HG03064 (cell line): ENCODE data around the gene FTO.

Experiments used
- ATAC-seq: cut with Tn5 transposase; IDR thresholded peaks from one replicate; pipeline ENCODE4 v1.9.1; 2021; ENCODE audit warnings: low read depth; ENCODE audit not compliant: unreplicated experiment

Gene FTO

DNA sequence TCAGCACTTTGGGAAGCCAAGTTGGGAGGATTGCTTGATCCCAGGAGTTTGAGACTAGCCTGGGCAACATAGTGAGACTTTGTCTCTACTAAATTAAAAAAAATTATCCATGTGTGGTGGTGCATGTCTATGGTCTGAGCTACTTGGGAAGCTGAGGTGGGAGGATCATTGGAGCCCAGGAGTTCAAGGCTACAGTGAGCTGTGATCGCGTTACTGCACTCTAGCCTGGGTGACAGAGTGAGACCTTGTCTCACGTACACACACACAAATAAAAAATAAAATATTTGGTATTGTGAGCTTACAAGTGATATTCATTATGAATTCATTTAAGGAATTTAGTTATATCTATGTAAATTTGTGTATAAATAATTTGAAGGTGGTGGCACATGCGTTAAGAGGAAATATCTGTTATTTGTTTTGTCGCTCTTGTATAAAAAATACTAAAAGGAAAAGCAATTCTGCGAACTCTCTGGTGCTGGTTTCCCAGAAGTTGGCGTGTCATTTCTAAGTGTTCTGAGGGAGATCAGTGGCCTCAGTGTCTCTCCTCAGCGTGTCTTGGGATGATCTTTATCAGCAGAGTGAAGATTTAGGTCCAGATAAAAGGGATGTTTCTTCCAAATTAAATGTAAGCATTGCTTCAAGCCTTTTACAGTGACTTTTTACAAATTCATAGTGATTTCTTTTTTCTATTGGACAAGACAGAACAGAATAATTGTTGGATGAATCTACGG is 187.6 kb downstream of the FTO start:
- no peak for ATAC-seq

DNA sequence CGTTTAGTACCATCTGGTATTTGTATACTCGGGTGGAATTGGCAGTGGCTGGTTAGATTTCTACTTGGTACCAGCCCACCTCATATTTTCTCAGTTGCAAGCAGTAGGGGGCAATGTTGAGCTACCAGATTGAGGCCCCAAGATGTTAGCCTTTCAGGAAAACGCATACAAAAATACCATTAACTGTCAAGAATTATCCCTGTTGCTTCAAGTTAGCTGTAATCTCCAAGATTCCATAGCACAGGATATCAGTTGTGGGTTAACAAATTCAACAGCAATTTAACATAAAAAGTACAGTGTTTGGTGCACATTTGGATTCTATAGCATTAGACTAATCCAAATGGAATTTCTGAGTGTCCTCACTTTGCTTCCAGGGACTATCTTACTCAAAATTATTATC is 188.2 kb downstream of the FTO start:
- ATAC-seq: no peak

DNA sequence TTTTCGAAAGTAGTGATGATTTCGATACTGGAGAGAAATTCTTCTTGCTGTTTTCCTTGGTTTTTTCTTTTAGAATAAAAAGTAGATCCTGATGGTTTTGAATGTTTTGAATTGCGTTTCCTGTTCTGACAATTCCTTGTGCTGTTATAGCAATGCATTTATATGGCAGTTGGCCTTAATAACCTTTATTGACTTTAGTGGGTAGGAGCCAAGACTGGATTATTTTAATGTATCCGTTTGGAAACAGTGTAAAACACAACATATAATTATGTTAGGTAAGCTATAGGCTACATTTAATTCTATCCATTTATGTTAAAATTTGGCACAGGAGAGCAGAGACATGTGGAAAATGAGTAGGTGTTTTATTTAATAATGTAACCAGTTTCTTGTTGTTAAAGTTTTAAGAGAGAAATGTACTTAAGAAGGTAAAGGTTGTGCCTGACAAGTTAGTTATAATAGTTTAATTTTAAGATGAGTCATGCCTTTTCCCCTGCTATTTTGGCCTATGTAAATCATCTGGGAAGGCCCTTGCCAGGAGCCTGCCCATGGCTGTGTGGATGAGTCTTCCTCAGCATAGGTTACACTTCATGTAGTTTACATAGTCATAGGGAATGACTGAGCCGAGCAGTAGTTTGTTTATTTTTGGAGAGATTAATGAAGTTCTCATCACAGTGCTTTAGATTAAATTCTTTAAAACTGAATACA is 189.9 kb downstream of the FTO start:
- no peak for ATAC-seq

- no peak for ATAC-seq
Measured at GRCh38 chr16:53894686-53895085, 190.7 kb downstream of the FTO start.

GRCh38 chr16:53895433-53895832 is 191.5 kb downstream of the FTO start:
- no peak for ATAC-seq

DNA sequence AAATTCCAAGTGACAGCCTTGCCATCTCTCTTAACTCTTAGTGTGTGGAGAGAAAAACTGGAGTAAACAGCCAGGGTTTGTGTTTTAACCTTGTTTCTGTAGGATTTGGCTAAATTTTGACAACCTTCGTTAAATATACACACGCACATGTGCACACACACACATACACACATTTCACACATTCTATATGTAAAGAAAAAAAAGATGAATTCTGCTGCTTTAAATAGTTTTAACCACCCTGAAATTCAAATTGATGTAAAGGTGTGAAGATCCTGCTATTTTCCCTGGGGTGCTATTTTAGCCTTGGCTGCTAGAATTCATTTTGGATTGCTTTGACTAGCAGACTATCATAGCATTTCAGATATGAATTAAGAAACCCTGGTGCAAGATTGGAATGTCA is 191.9 kb downstream of the FTO start:
- ATAC-seq: no peak

DNA sequence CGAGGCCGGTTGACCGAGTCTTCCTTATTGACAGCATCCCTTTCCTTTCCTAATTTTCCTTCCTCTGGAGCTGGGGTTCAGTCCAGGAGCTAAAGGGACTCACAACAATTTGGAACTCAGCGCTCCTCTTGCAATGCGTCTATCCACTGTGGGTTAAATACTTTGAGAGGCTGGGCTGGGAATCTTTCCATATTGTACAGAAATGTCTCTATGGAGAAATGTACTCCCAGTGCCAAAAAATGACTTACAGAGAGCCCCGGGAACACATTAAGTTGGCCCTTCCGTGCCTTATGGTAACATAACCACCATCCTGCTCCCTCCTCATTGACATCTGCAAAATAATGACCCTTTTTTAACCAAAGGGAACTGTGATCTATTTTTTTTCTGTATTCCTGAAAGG is 192.8 kb downstream of the FTO start:
- no peak for ATAC-seq

DNA sequence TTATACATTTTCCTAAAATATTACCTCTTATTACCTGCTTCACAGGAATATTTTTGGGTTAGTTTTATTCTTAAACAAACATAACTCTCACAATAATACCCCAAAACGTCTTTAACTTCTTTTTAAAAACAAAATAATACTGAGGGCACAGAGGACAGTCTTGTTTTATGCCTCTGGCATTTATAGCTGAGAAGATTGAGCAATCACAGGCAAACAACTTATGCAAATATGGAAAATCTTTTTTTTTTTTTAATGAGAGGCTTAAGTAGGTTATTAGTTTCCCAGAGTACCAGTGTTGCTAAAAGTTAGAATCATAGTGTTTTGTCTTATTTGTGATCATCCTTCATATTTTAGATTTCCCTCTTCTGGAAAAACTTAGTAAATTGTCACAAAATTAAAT is 195.0 kb downstream of the FTO start:
- ATAC-seq: no peak

DNA sequence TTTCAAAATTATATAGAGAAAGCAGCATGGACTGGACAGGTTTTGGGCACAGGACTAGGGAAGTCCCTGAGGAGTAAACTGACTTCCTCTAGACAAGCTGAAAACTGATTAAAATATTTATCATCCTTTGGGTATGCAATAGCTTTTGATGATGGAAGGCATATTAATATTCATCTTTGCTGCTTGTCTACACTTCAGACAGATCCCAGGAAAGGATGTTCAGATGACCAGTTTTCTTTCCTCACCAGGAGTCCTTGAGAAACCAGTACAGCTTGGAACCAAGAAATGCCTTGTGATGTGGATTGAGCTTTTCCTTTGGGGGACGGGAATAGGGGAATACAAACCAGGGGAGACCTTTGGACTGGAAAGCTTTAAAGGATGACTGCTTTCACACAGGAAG is 195.5 kb downstream of the FTO start:
- no peak for ATAC-seq

- ATAC-seq: no peak
Measured at GRCh38 chr16:53900667-53901066, 196.7 kb downstream of the FTO start.

- ATAC-seq: no peak
Measured at GRCh38 chr16:53901408-53901807, 197.5 kb downstream of the FTO start.

DNA sequence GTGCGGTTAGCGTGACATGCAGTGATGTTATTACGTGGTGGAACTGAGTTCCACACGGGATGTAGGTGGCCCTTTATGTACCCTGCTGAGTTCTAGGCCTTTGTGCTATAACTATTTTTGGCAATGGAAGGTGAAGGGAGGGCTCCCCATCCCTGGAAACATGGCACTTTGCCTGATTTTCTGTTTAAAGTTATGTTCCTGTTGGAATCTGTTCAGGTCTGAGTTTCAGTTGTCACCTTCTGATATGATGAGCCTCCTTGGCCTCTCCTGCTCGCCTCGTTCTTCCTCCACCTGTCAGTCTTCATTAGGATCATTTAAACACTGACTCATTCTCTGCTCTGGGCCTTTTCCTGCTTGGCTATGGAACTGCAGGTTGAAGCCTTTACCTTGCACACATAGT is 200.6 kb downstream of the FTO start:
- no peak for ATAC-seq

DNA sequence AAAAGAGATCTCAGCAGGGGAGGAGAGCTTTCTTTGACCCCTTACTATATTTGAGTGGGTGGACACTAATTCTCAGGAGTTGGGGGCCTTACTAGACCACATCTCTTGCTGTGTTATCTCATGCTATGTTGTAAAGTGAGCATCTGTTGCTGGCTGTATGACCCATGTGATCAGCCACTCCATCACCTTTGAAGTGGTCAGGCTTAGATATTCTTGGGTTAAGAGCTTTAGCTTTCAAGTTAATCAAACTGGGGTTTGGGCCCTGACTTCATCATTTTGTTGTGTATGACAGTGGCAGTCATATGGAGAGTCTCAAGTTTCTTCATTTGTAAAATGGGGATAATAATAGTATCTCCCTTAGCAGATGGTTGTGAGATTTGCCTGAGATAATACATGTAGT is 201.1 kb downstream of the FTO start:
- ATAC-seq: no peak

- ATAC-seq: no peak
Measured at GRCh38 chr16:53908731-53909130, 204.8 kb downstream of the FTO start.

DNA sequence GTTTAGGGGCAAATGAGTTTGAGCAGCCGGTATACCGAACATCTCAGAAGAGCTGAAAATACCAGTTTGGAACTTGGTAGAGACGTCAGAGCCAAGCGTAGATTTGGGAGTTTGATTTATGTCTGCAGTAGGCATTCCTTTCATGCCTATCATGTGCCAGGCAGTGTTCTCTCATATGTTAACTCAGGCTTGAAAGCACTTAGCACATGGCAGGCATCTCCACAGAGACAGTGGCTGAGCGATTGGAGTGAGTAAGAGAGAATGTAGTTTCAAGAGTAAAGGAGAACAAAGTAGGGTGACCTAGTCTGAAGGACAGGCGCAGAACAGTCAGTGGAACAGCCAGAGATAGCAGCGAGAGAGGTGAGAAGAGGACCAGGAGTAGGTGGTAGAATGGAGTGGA is 207.0 kb downstream of the FTO start:
- ATAC-seq: no peak

DNA sequence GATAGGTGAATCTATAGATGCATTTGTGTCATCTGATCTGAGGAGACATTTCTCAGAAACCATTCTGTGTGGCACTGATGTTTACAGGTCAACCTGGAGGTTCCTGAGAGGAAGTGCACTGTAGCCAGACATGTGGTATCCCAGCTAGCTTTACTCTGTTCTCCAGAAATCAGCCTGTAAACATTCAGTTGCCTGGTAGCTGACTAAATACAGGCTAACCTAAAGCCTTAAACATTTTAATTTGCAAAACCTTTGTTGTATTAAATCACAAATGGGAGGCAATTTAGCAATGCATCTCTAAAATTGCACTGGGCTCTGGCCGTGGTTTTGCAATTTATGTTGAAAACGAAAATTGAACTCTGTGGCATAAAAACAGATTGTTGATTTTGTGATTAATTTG is 207.6 kb downstream of the FTO start:
- no peak for ATAC-seq

DNA sequence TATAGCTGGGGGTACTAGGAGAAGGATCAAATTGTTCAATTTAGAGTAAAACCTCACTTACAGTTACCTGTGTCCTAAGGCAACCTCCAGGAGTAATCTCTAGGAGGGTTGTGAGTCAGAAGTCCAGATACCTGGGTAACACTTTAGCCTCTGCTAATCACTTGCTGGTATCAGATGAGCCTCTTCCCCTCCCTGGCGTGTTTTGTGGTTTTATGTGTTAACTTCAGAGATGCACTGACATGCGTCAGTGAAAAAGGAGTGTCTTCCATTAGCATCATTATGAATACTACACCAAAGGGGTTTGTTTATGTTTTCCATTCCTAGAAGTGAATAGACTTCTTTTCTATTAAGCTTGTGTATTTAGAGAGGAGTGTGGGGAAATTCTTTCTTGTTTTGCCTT is 208.2 kb downstream of the FTO start:
- ATAC-seq: no peak

DNA sequence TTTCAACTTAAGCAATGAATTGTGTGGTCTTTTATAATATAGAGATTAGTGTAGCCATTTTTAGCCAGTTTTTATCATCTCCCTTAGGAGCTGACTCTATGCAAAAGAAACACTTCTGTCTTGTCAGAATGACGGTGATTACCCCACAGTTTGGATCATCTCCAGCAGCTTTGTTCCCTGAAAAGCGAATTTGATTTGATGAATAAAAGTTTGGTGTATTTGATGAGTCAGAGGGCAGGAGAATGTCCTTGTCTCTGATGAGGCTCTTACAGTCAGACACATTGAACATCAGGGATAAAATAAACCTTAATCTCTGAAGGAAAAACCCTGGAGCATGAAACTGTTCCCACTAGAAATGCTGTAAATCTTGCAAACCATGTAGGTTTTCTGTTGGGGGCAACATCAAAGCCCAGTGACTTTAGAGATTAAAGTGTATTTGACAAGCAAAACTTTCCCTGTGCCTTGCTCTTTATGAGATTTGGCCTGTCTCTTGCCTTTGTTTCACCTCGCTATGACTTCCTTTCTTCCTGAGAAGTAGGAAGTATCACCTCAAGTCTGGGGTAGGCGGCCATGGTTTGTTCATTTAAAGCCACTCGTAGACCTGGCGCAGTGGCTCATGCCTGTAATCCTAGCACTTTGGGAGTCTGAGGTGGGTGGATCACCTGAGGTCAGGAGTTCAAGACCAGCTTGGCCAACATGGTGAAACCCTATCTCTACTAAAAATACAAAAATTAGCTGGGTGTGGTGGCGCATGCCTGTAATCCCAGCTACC is 209.3 kb downstream of the FTO start:
- ATAC-seq: no peak

DNA sequence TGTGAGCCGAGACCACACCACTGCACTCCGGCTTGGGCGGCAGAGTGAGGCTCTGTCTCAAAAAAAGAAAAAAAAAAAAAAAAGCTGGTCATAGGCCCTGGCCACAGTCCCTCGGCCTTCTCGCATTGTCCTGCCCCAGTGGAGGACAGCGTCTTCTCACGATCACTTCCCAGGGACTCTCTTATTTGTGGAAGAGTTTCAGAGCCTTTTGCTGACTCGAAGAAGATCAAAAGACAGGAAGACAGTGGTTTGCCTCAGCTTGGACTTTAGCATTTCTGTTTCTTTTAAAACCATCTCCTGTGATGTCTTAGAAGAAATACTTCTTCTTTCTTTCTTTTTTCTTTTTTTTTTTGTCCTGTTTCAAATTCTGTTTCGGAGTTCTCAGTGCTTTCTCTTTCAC is 210.0 kb downstream of the FTO start:
- no peak for ATAC-seq

DNA sequence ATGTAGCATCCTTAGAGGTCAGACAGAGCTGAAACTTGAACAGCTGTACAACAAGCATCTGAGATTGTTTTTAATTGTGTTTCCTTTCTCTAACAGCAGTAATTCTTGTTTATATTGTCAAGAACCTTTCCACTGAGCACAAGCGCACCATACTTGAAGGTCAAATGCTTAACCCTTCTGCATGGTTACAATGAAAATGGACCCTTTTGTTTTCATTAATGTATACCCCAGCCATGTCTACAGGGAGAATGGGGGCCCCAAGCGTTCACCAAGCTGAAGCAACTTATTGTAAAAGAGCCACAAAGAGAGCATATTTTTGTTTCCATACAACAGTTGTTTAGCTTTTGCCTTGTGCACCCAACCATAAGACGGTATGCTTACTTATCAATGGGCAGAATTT is 210.8 kb downstream of the FTO start:
- ATAC-seq: no peak

- no peak for ATAC-seq
Measured at GRCh38 chr16:53915452-53916160, 211.7 kb downstream of the FTO start.
